Liver (tissue), 3 donors: ENCODE measurements around the gene RETREG1.
A peak's percentile ranks its signal among the peaks of the same experiment; 100 is the strongest.

ENCODE experiments used
- CTCF ChIP-seq: fragments of 150-350 bp; IDR thresholded peaks from 2 replicates; pipeline ENCODE4 v1.5.1; 2017; ENCODE audit warnings: improper control_type of control experiment, low read depth, low read length; ENCODE audit not compliant: missing input control
- GABPA ChIP-seq, 2 donors: IDR thresholded peaks in 1 of 2; conservative IDR thresholded peaks in 1 of 2; 2 replicates each; pipeline ENCODE4 v1.6.1; 2016; ENCODE audit warnings: antibody characterized with exemption in 2 of 2, mild to moderate bottlenecking in 1 of 2, moderate library complexity in 1 of 2
- JUND ChIP-seq, 2 donors: IDR thresholded peaks; 2 replicates each; pipeline ENCODE4 v1.6.1; 2016; ENCODE audit warnings: antibody characterized with exemption in 2 of 2
- TAF1 ChIP-seq: conservative IDR thresholded peaks from 2 replicates; pipeline ENCODE4 v1.6.1; 2016; ENCODE audit warnings: antibody characterized with exemption, mild to moderate bottlenecking
- TF ChIP-seq, protein P1 (sequence below): IDR thresholded peaks from 2 replicates; pipeline ENCODE4 v1.6.1; 2016; ENCODE audit warnings: antibody characterized with exemption
- TF ChIP-seq, protein P2 (sequence below): IDR thresholded peaks from 2 replicates; pipeline ENCODE4 v1.6.1; 2016; ENCODE audit warnings: antibody characterized with exemption
- donor health status: healthy.
- donor health status: healthy.

GRCh38 chr5:16593628-16594027 lies 23.2 kb downstream of the RETREG1 start:
- TF ChIP-seq CTCF (no peak), TAF1 (no peak), GABPA (IDR thresholded peaks at IDR 0.05 in 1 of 2, conservative IDR thresholded peaks at IDR 0.05 in 1 of 2) (no peak), JUND (IDR thresholded peaks at IDR 0.05) (peak; percentile 59 to 72)
- TF ChIP-seq, protein P1, sequence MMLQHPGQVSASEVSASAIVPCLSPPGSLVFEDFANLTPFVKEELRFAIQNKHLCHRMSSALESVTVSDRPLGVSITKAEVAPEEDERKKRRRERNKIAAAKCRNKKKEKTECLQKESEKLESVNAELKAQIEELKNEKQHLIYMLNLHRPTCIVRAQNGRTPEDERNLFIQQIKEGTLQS, result peak; percentile 48
- TF ChIP-seq, protein P2, sequence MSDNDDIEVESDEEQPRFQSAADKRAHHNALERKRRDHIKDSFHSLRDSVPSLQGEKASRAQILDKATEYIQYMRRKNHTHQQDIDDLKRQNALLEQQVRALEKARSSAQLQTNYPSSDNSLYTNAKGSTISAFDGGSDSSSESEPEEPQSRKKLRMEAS, result peak; percentile 31
